ENCODE results near the gene ENG.

DNA sequence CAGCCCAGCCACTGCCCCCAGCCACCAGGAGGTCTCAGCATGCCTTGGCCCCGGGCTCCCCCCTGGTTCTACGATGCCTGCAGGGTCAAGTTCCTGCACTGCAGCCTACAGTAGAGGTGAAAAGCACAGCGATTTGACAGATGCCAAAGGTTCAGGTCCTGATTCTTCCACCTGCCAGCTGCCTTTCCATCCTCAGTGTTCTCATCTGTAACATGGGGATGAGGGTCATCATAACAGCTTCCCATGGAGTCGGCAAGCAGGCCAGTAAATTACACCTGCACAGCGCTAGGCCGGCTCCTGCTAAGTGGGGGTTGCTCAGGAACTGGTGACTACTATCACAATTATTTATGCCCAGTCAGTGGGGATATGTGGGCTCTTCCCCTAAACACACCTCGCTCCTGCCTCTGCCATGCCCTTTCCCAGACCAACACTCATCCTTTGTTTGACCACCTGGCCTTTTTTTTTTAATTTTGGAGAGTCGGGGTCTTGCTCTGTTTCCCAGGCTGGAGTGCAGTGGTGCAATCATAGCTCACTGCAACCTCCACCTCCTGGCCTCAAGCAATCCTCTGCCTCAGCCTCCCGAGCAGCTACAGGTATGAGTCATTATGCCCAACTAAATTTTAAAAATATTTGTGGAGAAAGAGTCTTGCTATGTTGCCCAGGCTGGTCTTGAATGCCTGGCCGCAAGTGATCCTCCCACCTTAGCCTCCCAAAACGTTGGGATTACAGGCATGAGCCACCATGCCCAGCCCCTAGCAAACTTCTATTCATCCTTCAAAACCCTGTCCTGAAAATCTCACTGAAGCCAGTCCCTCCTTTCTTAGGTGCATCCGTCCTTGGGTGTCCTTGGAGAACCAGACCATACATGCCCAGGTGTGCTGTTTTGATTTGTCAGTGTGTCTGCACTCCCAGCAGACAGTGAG, 6.4 kb downstream of the ENG start:
- TF ChIP-seq, protein P1, sequence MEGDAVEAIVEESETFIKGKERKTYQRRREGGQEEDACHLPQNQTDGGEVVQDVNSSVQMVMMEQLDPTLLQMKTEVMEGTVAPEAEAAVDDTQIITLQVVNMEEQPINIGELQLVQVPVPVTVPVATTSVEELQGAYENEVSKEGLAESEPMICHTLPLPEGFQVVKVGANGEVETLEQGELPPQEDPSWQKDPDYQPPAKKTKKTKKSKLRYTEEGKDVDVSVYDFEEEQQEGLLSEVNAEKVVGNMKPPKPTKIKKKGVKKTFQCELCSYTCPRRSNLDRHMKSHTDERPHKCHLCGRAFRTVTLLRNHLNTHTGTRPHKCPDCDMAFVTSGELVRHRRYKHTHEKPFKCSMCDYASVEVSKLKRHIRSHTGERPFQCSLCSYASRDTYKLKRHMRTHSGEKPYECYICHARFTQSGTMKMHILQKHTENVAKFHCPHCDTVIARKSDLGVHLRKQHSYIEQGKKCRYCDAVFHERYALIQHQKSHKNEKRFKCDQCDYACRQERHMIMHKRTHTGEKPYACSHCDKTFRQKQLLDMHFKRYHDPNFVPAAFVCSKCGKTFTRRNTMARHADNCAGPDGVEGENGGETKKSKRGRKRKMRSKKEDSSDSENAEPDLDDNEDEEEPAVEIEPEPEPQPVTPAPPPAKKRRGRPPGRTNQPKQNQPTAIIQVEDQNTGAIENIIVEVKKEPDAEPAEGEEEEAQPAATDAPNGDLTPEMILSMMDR (conservative IDR thresholded peaks at IDR 0.05; ENCODE audit: low read length), result no peak
- no peak for TF ChIP-seq EZH2phosphoT487 (IDR thresholded peaks at IDR 0.05; ENCODE audit: borderline replicate concordance)

Data from Loucy (cell line).